ENCODE results near the gene MDFIC.

GRCh38 chr7:114930107-114930661 lies 8.3 kb downstream of the MDFIC start:
- TF ChIP-seq CTCF (conservative IDR thresholded peaks at IDR 0.05; ENCODE audit: low read depth, low read length) (no peak), MXI1 (IDR thresholded peaks at IDR 0.05; ENCODE audit: borderline replicate concordance, low read depth, low read length) (no peak), SMC3 (IDR thresholded peaks at IDR 0.05; ENCODE audit: low read depth, low read length) (no peak), CEBPB (IDR thresholded peaks at IDR 0.05; ENCODE audit: low read depth, low read length) (0 out of 2 replicates have a peak, but pooled peaks have one; percentile 4), RCOR1 (IDR thresholded peaks at IDR 0.05; ENCODE audit: insufficient replicate concordance, low read length) (no peak), POLR2A (IDR thresholded peaks at IDR 0.05; ENCODE audit: low read depth, low read length) (no peak), BHLHE40 (IDR thresholded peaks at IDR 0.05; ENCODE audit: low read depth, low read length) (no peak), MAFK (IDR thresholded peaks at IDR 0.05; ENCODE audit: low read depth, low read length) (no peak), NFE2L2 (IDR thresholded peaks at IDR 0.05; ENCODE audit: low read depth, low read length) (no peak)

All from IMR-90 (cell line).